ENCODE data around the gene F10.
"Not testable (repeated sequence)": the region's sequence is repeated elsewhere in the genome, so short reads cannot be mapped to it uniquely, and the experiment has no call there.

The F10 gene

DNA sequence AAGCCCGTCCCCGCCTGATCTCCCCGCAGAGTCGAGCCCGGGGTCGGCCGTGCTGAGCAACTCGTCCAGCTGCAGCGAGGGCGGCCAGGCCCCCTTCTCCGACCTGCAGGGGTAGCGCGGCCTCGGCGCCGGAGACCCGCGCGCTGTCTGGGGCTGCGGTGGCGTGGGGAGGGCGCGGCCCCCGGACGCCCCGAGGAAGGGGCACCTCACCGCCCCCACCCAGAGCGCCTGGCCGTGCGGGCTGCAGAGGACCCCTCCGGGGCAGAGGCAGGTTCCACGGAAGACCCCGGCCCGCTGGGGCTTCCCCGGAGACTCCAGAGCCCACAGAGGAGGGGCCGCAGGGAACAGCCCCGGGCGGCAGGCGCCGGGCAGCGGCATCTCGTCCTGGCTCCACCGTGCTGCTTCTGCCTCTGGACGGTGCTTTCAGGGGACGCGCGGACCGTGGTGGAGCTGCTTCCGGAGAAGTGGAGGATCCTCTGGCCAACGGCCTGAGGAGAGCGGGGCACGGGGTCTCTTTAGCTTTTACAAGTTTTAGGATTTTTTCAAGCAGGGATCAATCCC, 25.8 kb upstream of the F10 start:
- no peaks in the 10 kb centered on the region for H3K36me3 ChIP-seq (ENCODE audit: insufficient read depth)
- no peak overlapping the region for H3K4me3 ChIP-seq (IDR thresholded peaks at IDR 0.05; ENCODE audit: insufficient read depth, low read depth, low read length)
- no peak overlapping the region for H3K27ac ChIP-seq
- H3K4me2 ChIP-seq = no peak overlapping the region
- no peak overlapping the region for H3K9ac ChIP-seq
- H3K79me2 ChIP-seq (ENCODE audit: insufficient read depth, low read depth) = no peaks in the 10 kb centered on the region
- H3K27me3 ChIP-seq (ENCODE audit: insufficient read depth, low read depth) = no peaks in the 10 kb centered on the region
- TF ChIP-seq, protein P1, sequence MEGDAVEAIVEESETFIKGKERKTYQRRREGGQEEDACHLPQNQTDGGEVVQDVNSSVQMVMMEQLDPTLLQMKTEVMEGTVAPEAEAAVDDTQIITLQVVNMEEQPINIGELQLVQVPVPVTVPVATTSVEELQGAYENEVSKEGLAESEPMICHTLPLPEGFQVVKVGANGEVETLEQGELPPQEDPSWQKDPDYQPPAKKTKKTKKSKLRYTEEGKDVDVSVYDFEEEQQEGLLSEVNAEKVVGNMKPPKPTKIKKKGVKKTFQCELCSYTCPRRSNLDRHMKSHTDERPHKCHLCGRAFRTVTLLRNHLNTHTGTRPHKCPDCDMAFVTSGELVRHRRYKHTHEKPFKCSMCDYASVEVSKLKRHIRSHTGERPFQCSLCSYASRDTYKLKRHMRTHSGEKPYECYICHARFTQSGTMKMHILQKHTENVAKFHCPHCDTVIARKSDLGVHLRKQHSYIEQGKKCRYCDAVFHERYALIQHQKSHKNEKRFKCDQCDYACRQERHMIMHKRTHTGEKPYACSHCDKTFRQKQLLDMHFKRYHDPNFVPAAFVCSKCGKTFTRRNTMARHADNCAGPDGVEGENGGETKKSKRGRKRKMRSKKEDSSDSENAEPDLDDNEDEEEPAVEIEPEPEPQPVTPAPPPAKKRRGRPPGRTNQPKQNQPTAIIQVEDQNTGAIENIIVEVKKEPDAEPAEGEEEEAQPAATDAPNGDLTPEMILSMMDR (conservative IDR thresholded peaks at IDR 0.05; ENCODE audit: low read depth, low read length) = no peak
- H4K20me1 ChIP-seq (ENCODE audit: insufficient read depth) = no peaks in the 10 kb centered on the region
- no peak overlapping the region for H2AFZ ChIP-seq (ENCODE audit: low read depth)
- H3K4me1 ChIP-seq (ENCODE audit: low read depth, poor library complexity, severe bottlenecking) = no peaks in the 10 kb centered on the region

DNA sequence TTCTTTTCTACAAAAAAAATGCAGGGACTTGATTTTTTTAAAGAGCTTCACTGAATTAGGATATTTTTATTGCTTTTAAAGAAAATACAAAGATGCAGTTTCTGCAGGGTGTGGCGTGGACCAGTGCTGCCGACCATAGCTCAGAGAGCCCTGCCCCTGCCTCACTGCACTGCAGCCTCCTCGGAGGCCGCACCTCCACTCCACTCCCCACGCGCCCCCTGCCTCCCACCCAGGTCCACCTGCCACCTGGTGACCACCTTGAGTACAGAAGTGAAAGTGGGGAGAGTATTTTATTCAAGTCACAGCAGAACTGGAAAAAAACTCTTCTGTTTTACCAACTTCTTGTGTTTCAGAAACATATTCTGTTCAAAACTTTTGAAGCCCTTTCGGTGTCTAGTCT, 24.9 kb upstream of the F10 start:
- Histone ChIP-seq H3K27ac (no peak overlapping the region), H3K36me3 (ENCODE audit: insufficient read depth) (no peaks in the 10 kb centered on the region), H2AFZ (ENCODE audit: low read depth) (no peak overlapping the region), H4K20me1 (ENCODE audit: insufficient read depth) (no peaks in the 10 kb centered on the region), H3K9ac (no peak overlapping the region), H3K79me2 (ENCODE audit: insufficient read depth, low read depth) (no peaks in the 10 kb centered on the region), H3K4me1 (ENCODE audit: low read depth, poor library complexity, severe bottlenecking) (no peaks in the 10 kb centered on the region), H3K4me2 (no peak overlapping the region), H3K4me3 (IDR thresholded peaks at IDR 0.05; ENCODE audit: insufficient read depth, low read depth, low read length) (no peak overlapping the region), H3K27me3 (ENCODE audit: insufficient read depth, low read depth) (no peaks in the 10 kb centered on the region)
- TF ChIP-seq, protein P1 (conservative IDR thresholded peaks at IDR 0.05; ENCODE audit: low read depth, low read length) = no peak

DNA sequence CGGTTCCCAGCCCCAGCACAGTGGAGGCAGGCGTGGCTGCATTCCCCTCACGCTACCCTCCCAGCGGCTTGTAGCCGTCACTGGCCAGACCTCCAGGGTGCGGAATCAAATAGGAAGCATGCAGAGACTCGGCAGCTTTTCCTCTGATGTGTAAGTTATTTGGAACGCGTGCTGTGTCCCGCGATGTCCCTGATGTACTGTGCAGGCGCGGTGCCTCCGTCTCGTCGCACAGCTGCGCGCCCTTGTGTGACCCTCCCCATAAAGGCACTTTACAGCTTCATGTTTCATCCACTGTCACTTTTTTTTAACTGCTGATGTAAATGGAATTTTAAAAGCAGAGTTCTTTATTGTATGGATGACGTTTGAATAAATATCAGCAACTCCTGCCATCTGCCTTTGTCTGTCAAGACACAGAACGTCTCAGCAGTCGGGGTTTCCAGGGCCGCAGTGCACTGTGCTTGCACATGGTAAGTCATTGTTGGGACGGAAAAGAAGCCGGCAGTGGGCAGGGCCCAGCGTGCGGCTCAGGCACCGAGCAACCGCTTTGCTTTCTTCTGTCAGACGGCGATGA, 24.4 kb upstream of the F10 start:
- H3K36me3 ChIP-seq (ENCODE audit: insufficient read depth) = no peaks in the 10 kb centered on the region
- H3K4me1 ChIP-seq (ENCODE audit: low read depth, poor library complexity, severe bottlenecking) = no peaks in the 10 kb centered on the region
- no peak overlapping the region for H3K4me2 ChIP-seq
- no peaks in the 10 kb centered on the region for H3K79me2 ChIP-seq (ENCODE audit: insufficient read depth, low read depth)
- H3K27me3 ChIP-seq (ENCODE audit: insufficient read depth, low read depth) = no peaks in the 10 kb centered on the region
- no peak overlapping the region for H2AFZ ChIP-seq (ENCODE audit: low read depth)
- no peak overlapping the region for H3K27ac ChIP-seq
- TF ChIP-seq, protein P1 (conservative IDR thresholded peaks at IDR 0.05; ENCODE audit: low read depth, low read length) = no peak
- H3K9ac ChIP-seq = no peak overlapping the region
- H3K4me3 ChIP-seq (IDR thresholded peaks at IDR 0.05; ENCODE audit: insufficient read depth, low read depth, low read length) = no peak overlapping the region
- H4K20me1 ChIP-seq (ENCODE audit: insufficient read depth) = no peaks in the 10 kb centered on the region

DNA sequence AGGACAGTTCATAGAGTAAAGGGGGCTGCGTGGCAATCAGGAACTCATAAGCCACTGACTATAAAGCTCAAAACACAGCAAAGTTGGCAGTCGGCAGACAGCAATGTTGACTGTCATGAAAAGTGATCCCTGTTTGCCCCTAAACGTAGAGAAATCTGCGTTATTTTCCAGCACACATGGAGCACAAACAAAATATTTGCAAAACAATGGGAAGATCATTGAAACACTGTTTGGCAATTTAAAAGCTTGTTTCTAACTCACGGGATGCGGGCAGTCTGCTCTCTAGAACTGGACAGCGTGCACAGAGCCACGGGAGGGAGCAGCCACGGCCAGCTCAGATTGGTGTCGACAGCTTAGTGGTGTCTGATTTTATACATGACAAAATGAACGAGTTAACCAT, 23.5 kb upstream of the F10 start:
- Histone ChIP-seq H3K4me1 (ENCODE audit: low read depth, poor library complexity, severe bottlenecking) (no peaks in the 10 kb centered on the region), H3K4me2 (no peak overlapping the region), H2AFZ (ENCODE audit: low read depth) (no peak overlapping the region), H3K4me3 (IDR thresholded peaks at IDR 0.05; ENCODE audit: insufficient read depth, low read depth, low read length) (no peak overlapping the region), H3K9ac (no peak overlapping the region), H4K20me1 (ENCODE audit: insufficient read depth) (no peaks in the 10 kb centered on the region), H3K27me3 (ENCODE audit: insufficient read depth, low read depth) (no peaks in the 10 kb centered on the region), H3K79me2 (ENCODE audit: insufficient read depth, low read depth) (no peaks in the 10 kb centered on the region), H3K36me3 (ENCODE audit: insufficient read depth) (no peaks in the 10 kb centered on the region), H3K27ac (no peak overlapping the region)
- TF ChIP-seq, protein P1 (conservative IDR thresholded peaks at IDR 0.05; ENCODE audit: low read depth, low read length) = no peak

DNA sequence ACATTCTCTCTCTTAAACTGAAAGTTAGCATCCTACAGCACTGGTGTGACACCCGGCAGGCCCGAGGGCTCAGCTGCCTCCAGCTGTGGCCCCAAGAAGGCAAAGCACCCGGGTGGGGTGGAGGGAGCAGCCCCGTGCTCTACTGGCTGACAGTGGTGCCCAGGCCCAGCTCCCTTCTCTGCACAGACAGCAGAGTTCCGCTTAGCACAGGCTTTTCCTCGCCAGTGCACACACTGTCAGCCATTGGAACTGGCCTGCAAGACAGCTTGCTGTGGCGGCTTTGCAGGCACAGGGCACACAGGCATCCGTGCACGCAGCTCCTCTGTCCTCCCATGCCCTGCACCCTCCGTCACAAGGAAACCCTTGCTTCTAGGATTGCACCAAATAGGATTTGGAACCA, 20.3 kb upstream of the F10 start:
- H3K79me2 ChIP-seq (ENCODE audit: insufficient read depth, low read depth); H3K27ac ChIP-seq; H3K27me3 ChIP-seq (ENCODE audit: insufficient read depth, low read depth); H3K9ac ChIP-seq; H3K4me2 ChIP-seq; H3K4me3 ChIP-seq (IDR thresholded peaks at IDR 0.05; ENCODE audit: insufficient read depth, low read depth, low read length); H2AFZ ChIP-seq (ENCODE audit: low read depth); H4K20me1 ChIP-seq (ENCODE audit: insufficient read depth); H3K4me1 ChIP-seq (ENCODE audit: low read depth, poor library complexity, severe bottlenecking); H3K36me3 ChIP-seq (ENCODE audit: insufficient read depth): not testable (repeated sequence)
